Tibial nerve (tissue), 3 donors: Measurements from ENCODE around the gene GABRB1.

Source experiments
- CTCF ChIP-seq, 5 experiments: fragments of 200-600 bp in 3 of 5; fragments of 450-650 bp in 2 of 5; sonication (generic) in 3 of 5; IDR thresholded peaks; one replicate each; pipeline ENCODE4 v1.5.1; 2016 to 2019; ENCODE audit warnings: antibody characterized with exemption in 5 of 5, mild to moderate bottlenecking in 3 of 5, moderate library complexity in 2 of 5
- POLR2A ChIP-seq, 2 donors: fragments of 450-650 bp; IDR thresholded peaks; one replicate each; pipeline ENCODE4 v1.6.1; 2017; ENCODE audit warnings: antibody characterized with exemption in 2 of 2, mild to moderate bottlenecking in 2 of 2, moderate library complexity in 2 of 2

DNA sequence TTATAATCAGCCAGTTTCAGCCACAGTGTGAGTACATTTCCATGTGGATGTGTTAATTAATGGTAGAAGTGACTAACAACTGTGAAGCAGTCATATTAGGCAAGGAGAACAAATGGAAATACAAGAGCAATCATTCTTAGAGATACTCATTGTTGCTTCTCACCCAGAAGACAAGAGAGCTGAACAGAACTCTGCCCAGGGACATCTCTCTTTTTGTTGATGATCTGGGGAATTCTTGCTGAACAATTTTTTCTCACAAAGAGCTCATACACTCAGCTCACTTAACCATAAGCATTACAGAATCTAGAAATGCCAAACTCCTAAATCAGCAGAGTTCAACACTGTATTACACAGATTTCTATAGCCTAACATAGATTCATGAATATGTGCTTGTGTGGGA, 282.0 kb downstream of the GABRB1 start:
- TF ChIP-seq CTCF (IDR thresholded peaks at IDR 0.05), result no peak
- TF ChIP-seq POLR2A (IDR thresholded peaks at IDR 0.05), result no peak
